Osteocyte (in vitro differentiated cells): Measurements from ENCODE around the gene FREM2. TPM values are rescaled to one million over a fixed set of nuclear protein-coding genes. Genes with fewer than 3 reads are reported as not detected.

Experiments used
- DNase-seq: peaks from one replicate; pipeline ENCODE4 v3.0.0; 2021; ENCODE audit warnings: mixed read lengths; ENCODE audit not compliant: unreplicated experiment; ENCODE audit errors: extremely low spot score
- H3K27ac Mint-ChIP-seq: one replicate; pipeline ENCODE4 v1.8.0; 2021; ENCODE audit warnings: mild to moderate bottlenecking, mixed read lengths; ENCODE audit not compliant: unreplicated experiment
- H3K27me3 Mint-ChIP-seq: one replicate; pipeline ENCODE4 v1.8.0; 2021; ENCODE audit warnings: mixed read lengths; ENCODE audit not compliant: unreplicated experiment
- H3K36me3 Mint-ChIP-seq: one replicate; pipeline ENCODE4 v1.8.0; 2021; ENCODE audit warnings: mixed read lengths; ENCODE audit not compliant: unreplicated experiment
- H3K4me1 Mint-ChIP-seq: one replicate; pipeline ENCODE4 v1.8.0; 2021; ENCODE audit warnings: mixed read lengths; ENCODE audit not compliant: unreplicated experiment
- H3K4me3 Mint-ChIP-seq: one replicate; pipeline ENCODE4 v1.8.0; 2021; ENCODE audit warnings: mild to moderate bottlenecking, moderate library complexity, mixed read lengths; ENCODE audit not compliant: unreplicated experiment
- H3K9me3 Mint-ChIP-seq: one replicate; pipeline ENCODE4 v1.8.0; 2021; ENCODE audit warnings: mixed read lengths; ENCODE audit not compliant: unreplicated experiment
- total RNA-seq: library from RNA; stranded (reverse); gene quantifications from 2 replicates; pipeline ENCODE4 v1.2.1, GENCODE V29; 2021
- TF ChIP-seq, protein P1 (sequence below): fragments of 200-600 bp; sonication (generic); IDR thresholded peaks from 2 replicates; pipeline ENCODE4 v1.5.0; 2021; ENCODE audit warnings: antibody characterized with exemption, mild to moderate bottlenecking, moderate library complexity

Gene FREM2
- total RNA-seq, 1 donor from 2014 or later = 0.30 TPM

DNA sequence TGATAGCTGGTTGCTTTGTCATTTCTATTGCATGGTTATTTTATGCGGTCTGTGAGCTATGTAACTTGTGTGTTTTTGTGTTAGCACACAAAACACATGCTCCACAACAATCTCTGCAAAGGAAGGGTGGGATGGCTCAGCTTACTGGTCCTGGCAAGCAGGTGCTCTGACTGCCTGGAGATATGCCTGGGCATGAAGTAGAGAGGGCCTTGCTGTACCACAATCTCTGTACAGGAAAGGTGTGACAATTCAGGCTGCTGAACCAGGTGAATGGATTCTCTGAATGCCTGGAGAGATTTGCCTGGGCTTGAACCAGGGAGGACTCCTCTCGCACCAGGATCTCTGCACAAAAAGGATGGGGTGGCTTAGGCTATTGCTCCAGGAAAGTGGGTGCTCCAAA lies 234.2 kb downstream of the FREM2 start:
- DNase-seq = no peak
- no peaks in the 10 kb centered on the region for H3K4me1 Mint-ChIP-seq
- H3K9me3 Mint-ChIP-seq = no peaks in the 10 kb centered on the region
- H3K4me3 Mint-ChIP-seq = no peak overlapping the region
- H3K36me3 Mint-ChIP-seq = no peaks in the 10 kb centered on the region
- peaks cover 66% of the 10 kb centered on the region for H3K27me3 Mint-ChIP-seq
- TF ChIP-seq, protein P1, sequence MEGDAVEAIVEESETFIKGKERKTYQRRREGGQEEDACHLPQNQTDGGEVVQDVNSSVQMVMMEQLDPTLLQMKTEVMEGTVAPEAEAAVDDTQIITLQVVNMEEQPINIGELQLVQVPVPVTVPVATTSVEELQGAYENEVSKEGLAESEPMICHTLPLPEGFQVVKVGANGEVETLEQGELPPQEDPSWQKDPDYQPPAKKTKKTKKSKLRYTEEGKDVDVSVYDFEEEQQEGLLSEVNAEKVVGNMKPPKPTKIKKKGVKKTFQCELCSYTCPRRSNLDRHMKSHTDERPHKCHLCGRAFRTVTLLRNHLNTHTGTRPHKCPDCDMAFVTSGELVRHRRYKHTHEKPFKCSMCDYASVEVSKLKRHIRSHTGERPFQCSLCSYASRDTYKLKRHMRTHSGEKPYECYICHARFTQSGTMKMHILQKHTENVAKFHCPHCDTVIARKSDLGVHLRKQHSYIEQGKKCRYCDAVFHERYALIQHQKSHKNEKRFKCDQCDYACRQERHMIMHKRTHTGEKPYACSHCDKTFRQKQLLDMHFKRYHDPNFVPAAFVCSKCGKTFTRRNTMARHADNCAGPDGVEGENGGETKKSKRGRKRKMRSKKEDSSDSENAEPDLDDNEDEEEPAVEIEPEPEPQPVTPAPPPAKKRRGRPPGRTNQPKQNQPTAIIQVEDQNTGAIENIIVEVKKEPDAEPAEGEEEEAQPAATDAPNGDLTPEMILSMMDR = no peak
- no peak overlapping the region for H3K27ac Mint-ChIP-seq

DNA sequence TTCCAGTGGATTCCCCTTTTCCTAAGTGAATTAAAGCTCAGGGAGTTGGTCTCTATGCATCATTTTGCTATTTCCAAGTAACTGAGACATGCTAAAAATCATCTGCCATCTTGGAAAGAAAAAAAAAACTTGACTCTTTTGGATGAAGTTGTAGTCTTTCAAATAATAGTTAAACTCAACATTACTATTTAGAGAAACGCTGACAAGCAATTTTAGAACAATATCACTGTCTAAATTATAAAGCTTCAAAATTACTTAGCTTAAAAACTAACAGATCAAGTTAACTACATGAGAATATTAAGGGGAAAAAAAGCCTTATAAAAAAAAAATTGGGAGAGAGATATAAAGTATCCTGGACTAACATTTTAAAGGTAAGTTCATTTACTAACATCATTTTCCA lies 235.3 kb downstream of the FREM2 start:
- H3K27me3 Mint-ChIP-seq = peaks cover 71% of the 10 kb centered on the region
- no peak overlapping the region for H3K27ac Mint-ChIP-seq
- H3K9me3 Mint-ChIP-seq = no peaks in the 10 kb centered on the region

DNA sequence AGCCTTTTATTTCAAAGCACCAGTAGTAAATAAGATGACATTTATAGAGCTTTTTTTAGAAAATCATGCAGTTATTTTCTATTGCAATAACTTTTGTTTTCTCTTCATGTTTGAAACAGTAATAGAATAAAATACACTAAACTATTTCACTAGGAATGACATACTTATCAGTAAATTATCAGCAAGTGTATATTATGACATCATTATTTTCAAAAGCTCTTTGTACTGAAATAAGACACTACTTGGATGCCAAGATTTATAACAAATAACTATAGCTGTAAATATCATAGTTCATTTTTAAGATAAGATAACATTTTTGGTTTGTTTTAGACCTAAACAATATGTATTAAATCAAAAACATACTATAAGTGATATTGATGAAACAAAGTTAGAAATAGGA lies 246.9 kb downstream of the FREM2 start:
- H3K4me3 Mint-ChIP-seq = no peak overlapping the region
- H3K4me1 Mint-ChIP-seq = no peaks in the 10 kb centered on the region
- TF ChIP-seq, protein P1 = no peak
- DNase-seq = no peak
- peaks cover 31% of the 10 kb centered on the region for H3K27me3 Mint-ChIP-seq
- H3K36me3 Mint-ChIP-seq = no peaks in the 10 kb centered on the region
- no peaks in the 10 kb centered on the region for H3K9me3 Mint-ChIP-seq
- no peak overlapping the region for H3K27ac Mint-ChIP-seq

More for the DNA sequence above, 235.3 kb downstream of the FREM2 start:
- Mint-ChIP-seq H3K36me3 (no peaks in the 10 kb centered on the region), H3K4me3 (no peak overlapping the region), H3K4me1 (no peaks in the 10 kb centered on the region)
- TF ChIP-seq, protein P1 = no peak
- DNase-seq = no peak
